Measurements from ENCODE around the gene SEC24D. TPM values are rescaled to one million over a fixed set of nuclear protein-coding genes. Genes with fewer than 3 reads are reported as not detected.

The SEC24D gene
- total and polyA plus RNA-seq, 2 of the 8 experiments (the other 6 are each of a cell fraction or from before 2014, with no cell fraction given), result 28.9 to 91.6 TPM

- no peak for TF ChIP-seq GABPA (IDR thresholded peaks at IDR 0.05; ENCODE audit: borderline replicate concordance, insufficient read depth, low read length)
- TF ChIP-seq KDM4A (IDR thresholded peaks at IDR 0.05; ENCODE audit: low read depth, low read length, severe bottlenecking), result no peak
- no peak for TF ChIP-seq TBP (IDR thresholded peaks at IDR 0.05; ENCODE audit: low read depth, low read length)
- TF ChIP-seq POLR2A (IDR thresholded peaks at IDR 0.05; ENCODE audit: control extremely low read depth in 1 of 2, low read depth in 2 of 2, low read length in 2 of 2), result no peak
- TF ChIP-seq, protein P1, sequence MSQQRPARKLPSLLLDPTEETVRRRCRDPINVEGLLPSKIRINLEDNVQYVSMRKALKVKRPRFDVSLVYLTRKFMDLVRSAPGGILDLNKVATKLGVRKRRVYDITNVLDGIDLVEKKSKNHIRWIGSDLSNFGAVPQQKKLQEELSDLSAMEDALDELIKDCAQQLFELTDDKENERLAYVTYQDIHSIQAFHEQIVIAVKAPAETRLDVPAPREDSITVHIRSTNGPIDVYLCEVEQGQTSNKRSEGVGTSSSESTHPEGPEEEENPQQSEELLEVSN (IDR thresholded peaks at IDR 0.05), result no peak
- no peak for TF ChIP-seq TCF12 (IDR thresholded peaks at IDR 0.05; ENCODE audit: low read depth, low read length)
- TF ChIP-seq CREB1 (IDR thresholded peaks at IDR 0.05), result no peak
- TF ChIP-seq SRF (IDR thresholded peaks at IDR 0.05; ENCODE audit: low read depth, low read length), result no peak
Measured at GRCh38 chr4:118846979-118847378, 11.1 kb upstream of the SEC24D start (continued).
